ENCODE results near the gene SLAMF9. TPM values are rescaled to one million over a fixed set of nuclear protein-coding genes. Genes with fewer than 3 reads are reported as not detected.

SLAMF9 gene
- total RNA-seq, 4 donors from 2014 or later, result 0.66 to 16.5 (median 3.6) TPM; not detected in 1

DNA sequence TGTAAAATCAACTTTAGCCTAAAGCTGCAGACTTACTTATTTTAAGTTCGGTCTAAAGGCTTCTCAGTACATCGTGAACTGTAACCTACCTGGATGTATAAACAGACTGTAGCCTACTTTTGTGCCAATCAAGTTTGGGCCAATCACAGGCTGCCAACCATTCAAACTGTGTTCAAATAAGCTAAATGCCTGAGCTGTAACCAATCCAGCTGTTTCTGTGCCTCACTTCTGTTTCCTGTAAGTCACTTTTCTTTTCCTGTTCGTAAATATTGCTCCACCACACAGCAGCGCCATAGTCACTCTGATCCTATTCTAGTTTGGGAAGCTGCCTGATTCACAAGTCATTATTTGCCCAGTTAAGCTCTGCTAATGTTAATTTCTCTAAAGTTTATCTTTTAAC lies 37.5 kb upstream of the SLAMF9 start:
- TF ChIP-seq, protein P1, sequence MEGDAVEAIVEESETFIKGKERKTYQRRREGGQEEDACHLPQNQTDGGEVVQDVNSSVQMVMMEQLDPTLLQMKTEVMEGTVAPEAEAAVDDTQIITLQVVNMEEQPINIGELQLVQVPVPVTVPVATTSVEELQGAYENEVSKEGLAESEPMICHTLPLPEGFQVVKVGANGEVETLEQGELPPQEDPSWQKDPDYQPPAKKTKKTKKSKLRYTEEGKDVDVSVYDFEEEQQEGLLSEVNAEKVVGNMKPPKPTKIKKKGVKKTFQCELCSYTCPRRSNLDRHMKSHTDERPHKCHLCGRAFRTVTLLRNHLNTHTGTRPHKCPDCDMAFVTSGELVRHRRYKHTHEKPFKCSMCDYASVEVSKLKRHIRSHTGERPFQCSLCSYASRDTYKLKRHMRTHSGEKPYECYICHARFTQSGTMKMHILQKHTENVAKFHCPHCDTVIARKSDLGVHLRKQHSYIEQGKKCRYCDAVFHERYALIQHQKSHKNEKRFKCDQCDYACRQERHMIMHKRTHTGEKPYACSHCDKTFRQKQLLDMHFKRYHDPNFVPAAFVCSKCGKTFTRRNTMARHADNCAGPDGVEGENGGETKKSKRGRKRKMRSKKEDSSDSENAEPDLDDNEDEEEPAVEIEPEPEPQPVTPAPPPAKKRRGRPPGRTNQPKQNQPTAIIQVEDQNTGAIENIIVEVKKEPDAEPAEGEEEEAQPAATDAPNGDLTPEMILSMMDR (IDR thresholded peaks at IDR 0.05; ENCODE audit: low read depth), result no peak

DNA sequence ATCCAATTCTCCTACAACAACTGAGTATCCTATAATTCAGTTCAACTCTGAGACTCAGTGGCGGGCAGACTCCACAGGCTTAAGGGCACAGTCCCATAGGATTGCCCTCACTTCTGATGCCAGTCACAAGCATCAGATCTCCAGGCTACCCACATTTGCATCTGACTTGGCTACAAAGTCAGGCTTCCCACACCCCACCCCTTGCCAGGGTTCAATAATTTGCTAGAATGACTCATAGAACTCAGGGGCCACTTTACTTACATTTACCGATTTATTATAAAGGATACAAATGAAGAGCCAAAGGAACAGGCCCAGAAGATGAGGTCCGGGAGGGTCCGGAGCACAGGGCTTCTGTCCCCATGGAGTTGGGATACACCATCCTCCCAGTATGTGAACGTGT lies 36.0 kb upstream of the SLAMF9 start:
- TF ChIP-seq, protein P1 (IDR thresholded peaks at IDR 0.05; ENCODE audit: low read depth), result no peak

DNA sequence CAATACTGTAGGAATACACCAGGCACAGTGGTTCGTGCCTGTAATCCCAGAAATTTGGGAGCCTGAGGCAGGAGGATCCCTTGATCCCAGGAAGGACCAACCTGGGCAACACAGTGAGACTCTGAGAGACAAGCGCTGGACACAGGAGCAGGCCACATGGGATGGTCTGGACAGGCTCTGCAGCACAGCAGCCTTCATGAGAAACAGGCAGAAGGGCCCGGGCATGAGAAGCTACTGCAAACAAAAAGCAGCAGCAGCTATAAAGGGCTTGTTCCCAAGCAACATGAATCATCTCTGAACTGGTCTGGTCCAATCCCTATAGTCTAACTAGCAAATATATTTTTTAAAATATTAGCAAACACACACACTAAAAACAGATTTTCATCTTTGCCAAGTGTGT lies 35.5 kb upstream of the SLAMF9 start:
- TF ChIP-seq, protein P1 (IDR thresholded peaks at IDR 0.05; ENCODE audit: low read depth), result no peak

DNA sequence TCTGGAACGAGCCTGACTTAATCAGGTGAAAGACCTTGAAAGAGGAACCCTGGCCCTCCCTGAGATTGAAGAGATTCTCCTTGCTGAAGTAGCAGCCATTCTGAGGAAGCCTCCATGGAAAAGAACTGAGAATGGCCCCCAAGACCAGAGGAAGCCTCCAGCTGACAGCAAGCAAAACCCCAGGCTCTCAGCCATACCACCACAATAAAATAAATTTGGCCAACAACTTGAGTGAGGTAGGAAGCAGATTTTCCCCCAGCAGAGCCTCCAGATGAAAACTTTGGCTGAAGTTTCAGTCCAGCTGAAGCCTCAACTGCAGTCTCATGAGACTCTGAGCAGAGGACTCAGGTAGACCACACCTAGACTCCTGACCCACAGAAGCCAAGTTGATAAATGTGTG lies 34.0 kb upstream of the SLAMF9 start:
- TF ChIP-seq, protein P1 (IDR thresholded peaks at IDR 0.05; ENCODE audit: low read depth), result no peak

DNA sequence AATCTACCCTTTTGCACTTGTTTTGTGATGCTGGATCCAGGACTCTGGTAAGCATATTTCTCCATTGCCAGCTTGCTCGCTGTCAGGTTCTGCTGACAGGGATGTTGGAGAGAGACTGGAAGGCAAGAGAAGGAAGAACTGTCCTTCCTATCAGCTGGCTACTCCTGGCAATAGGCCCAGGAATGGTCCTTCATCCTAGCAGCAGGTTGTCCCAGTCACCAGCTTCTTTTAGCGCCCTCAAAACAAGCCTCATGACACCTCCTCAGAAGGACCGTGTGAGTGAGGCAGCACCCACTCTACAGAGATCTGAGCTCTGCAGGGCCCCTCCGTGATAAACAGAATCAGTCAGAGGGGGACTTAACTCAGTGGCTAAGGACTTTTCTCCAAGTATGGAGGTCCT lies 33.1 kb upstream of the SLAMF9 start:
- TF ChIP-seq, protein P1 (IDR thresholded peaks at IDR 0.05; ENCODE audit: low read depth), result no peak

DNA sequence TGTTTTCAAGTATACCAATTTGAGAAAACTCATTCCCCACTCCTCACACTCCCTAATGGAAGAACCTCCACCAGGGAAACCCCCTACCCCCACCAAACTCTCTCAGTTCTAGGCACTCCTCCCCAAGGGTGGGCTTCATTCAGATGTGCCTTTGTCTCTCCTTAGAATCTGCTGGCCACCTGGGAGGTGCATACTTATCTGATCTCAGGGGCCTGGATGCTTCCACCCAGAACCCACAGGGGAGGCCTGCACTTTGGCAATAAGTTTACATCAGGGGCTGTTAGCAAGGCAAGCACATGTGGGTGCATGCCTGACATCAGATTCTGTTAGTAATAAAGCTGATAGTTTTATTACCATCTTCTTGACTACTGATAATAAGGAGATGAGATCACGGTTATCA lies 32.5 kb upstream of the SLAMF9 start:
- TF ChIP-seq, protein P1 (IDR thresholded peaks at IDR 0.05; ENCODE audit: low read depth), result no peak

DNA sequence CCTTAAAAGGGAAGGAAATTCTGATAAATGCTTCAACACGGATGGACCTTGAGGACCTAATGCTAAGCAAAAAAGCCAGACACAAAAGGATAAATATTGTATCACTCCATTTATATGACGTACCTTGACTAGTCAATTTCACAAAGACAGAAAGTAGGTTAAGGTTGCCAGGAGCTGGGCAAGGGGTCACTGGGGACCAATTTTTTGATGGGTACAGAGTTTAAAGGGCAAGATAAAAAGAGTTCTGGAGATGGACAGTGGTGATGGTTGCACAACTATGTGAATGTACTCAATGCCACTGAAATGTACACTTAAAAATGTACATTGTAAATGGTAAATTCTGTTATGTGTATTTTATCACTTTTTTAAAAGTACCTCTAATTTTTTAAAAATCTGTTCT lies 32.1 kb upstream of the SLAMF9 start:
- TF ChIP-seq, protein P1 (IDR thresholded peaks at IDR 0.05; ENCODE audit: low read depth), result no peak
